Endothelial cell (in vitro differentiated cells): ENCODE results near the gene RAPGEF1. TPM values are rescaled to one million over a fixed set of nuclear protein-coding genes. Genes with fewer than 3 reads are reported as not detected.

Experiments
- DNase-seq: peaks from one replicate; pipeline ENCODE4 v3.0.0; 2021; ENCODE audit warnings: low spot score
- H3K27ac Mint-ChIP-seq: one replicate; pipeline ENCODE4 v1.8.0; 2021; ENCODE audit warnings: mixed read lengths, inconsistent platforms; ENCODE audit not compliant: unreplicated experiment
- H3K27me3 Mint-ChIP-seq: one replicate; pipeline ENCODE4 v1.8.0; 2021; ENCODE audit warnings: mild to moderate bottlenecking, moderate library complexity, mixed read lengths, inconsistent platforms; ENCODE audit not compliant: unreplicated experiment
- H3K36me3 Mint-ChIP-seq: one replicate; pipeline ENCODE4 v1.8.0; 2021; ENCODE audit warnings: mild to moderate bottlenecking, low read depth, mixed read lengths, inconsistent platforms; ENCODE audit not compliant: unreplicated experiment
- H3K4me1 Mint-ChIP-seq: one replicate; pipeline ENCODE4 v1.8.0; 2021; ENCODE audit warnings: mild to moderate bottlenecking, mixed read lengths, inconsistent platforms; ENCODE audit not compliant: unreplicated experiment
- H3K4me3 Mint-ChIP-seq: one replicate; pipeline ENCODE4 v1.8.0; 2021; ENCODE audit warnings: mild to moderate bottlenecking, mixed read lengths, inconsistent platforms; ENCODE audit not compliant: unreplicated experiment
- H3K9me3 Mint-ChIP-seq: one replicate; pipeline ENCODE4 v1.8.0; 2021; ENCODE audit warnings: mixed read lengths, inconsistent platforms; ENCODE audit not compliant: unreplicated experiment
- total RNA-seq: library from RNA; stranded (reverse); fragmentation: NEBNext Ultra II Directional; extraction: Animal tissue kit (Norgen Biotek cat#: 25700); gene quantifications from one replicate; pipeline ENCODE4 v1.2.1, GENCODE V29; 2021; ENCODE audit not compliant: unreplicated experiment
- TF ChIP-seq, protein P1 (sequence below): fragments of 200-600 bp; sonication (generic); IDR thresholded peaks from one replicate; pipeline ENCODE4 v1.5.0; 2021; ENCODE audit warnings: antibody characterized with exemption; ENCODE audit not compliant: unreplicated experiment

The RAPGEF1 gene
- total RNA-seq, 1 donor from 2014 or later, result 226 TPM

DNA sequence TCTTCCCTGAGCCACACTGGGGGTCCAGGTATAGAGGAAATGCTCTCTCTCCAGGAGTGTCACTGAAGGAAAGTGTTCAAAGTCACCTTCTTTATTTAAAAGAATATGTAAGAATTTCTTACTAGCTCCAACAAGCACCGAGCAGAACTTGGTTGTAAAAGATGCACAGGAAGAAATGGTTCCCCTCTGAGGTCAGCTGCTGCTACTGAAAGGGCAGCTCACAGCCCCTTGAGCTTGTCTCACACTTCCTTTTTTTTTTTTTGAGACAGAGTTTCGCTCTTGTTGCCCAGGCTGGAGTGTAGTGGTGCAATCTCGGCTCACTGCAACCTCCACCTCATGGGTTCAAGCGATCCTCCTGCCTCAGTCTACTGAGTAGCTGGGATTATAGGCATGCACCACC, 117.4 kb downstream of the RAPGEF1 start:
- peaks cover 12% of the 10 kb centered on the region for H3K4me1 Mint-ChIP-seq
- peaks cover 4% of the 10 kb centered on the region for H3K27me3 Mint-ChIP-seq
- no peak for DNase-seq
- no peak overlapping the region for H3K27ac Mint-ChIP-seq
- TF ChIP-seq, protein P1, sequence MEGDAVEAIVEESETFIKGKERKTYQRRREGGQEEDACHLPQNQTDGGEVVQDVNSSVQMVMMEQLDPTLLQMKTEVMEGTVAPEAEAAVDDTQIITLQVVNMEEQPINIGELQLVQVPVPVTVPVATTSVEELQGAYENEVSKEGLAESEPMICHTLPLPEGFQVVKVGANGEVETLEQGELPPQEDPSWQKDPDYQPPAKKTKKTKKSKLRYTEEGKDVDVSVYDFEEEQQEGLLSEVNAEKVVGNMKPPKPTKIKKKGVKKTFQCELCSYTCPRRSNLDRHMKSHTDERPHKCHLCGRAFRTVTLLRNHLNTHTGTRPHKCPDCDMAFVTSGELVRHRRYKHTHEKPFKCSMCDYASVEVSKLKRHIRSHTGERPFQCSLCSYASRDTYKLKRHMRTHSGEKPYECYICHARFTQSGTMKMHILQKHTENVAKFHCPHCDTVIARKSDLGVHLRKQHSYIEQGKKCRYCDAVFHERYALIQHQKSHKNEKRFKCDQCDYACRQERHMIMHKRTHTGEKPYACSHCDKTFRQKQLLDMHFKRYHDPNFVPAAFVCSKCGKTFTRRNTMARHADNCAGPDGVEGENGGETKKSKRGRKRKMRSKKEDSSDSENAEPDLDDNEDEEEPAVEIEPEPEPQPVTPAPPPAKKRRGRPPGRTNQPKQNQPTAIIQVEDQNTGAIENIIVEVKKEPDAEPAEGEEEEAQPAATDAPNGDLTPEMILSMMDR, result no peak
- H3K9me3 Mint-ChIP-seq, result no peaks in the 10 kb centered on the region
- peaks cover 60% of the 10 kb centered on the region for H3K36me3 Mint-ChIP-seq
- H3K4me3 Mint-ChIP-seq, result no peak overlapping the region

DNA sequence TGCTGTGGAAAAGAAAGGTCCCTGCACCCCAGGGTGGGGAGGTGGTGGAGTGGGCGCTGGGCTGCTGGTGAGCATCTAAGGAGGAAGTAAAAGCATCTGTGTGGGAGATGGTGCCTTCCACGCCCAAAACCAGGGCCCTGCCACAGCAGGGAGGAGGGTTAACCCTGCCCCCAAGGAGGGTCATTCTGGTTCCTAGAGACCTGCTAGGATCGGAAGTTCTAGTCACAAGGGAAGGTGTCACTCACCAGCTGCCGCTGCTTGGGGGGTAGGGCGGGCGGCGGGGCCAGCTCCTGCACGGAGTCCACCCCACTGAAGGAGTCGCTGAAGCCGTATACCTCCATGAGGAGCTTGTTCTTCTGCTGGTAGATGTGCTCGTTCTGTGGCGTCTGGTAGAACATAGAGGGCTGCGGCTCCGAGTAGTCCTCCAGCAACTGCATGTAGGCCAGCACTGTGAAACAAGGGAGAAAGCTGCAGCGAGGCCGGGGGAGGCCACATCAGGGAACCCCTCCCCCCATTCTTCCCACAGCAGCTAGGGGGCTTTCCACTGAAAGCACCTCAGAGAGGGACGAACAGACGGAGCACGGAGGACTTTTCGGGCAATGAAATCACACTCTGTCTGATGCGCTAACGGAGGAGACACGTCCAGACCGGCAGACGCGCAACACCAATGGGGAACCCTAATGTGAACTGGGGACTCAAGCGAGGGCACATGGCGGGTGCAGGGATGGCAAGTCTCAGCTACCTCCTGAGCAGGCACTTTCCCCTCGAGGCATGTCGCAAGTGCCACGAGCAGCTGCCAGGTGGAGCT, 118.1 kb downstream of the RAPGEF1 start:
- TF ChIP-seq, protein P1, result no peak
- Mint-ChIP-seq H3K36me3 (peaks cover 62% of the 10 kb centered on the region), H3K27ac (peak overlapping the region; percentile 8)

DNA sequence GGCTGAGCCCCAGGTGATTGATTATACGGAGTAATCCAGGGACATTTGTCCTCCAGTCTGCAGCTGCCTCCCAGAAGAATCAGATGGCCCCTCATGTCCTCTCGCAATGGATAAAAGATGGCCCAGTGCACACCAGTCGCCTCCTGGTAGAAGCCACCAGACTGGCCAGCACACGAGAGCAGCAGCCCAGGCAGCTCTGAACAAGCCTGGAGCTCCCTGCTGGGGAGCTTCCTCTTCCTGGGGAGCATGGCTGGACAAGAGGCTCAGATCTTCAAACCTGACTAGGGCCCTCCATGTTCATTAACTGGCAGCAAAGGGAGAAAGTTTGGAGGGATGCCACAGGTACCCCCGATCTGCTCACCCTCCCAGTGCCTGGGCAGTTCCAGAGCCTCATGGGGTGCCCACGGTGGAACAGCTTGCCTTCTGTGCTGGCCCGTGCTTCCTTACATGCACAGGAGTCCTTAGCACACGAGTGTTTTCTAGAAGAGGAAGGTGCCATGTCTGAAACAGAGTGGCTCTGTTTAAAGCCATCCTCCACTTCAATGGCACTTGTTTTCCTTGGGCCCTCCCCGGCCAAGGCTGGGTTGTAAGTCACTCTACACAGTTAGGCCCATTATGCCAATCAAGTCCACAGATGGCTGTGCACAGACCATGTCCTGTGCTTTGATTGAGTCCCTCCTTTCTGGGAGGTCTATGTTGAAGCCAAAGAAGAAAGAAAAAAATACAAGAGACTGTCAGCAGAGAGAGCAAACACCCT, 118.9 kb downstream of the RAPGEF1 start:
- peaks cover 69% of the 10 kb centered on the region for H3K36me3 Mint-ChIP-seq
- TF ChIP-seq, protein P1, result no peak
- H3K4me1 Mint-ChIP-seq, result peaks cover 8% of the 10 kb centered on the region
- no peak for DNase-seq
- H3K9me3 Mint-ChIP-seq, result no peaks in the 10 kb centered on the region
- peak overlapping the region; percentile 60 for H3K4me3 Mint-ChIP-seq
- peak overlapping the region; percentile 8 for H3K27ac Mint-ChIP-seq
- peaks cover 6% of the 10 kb centered on the region for H3K27me3 Mint-ChIP-seq

More for the DNA sequence above, 118.1 kb downstream of the RAPGEF1 start:
- Mint-ChIP-seq H3K4me3 (peak overlapping the region; percentile 60), H3K9me3 (no peaks in the 10 kb centered on the region), H3K4me1 (peaks cover 8% of the 10 kb centered on the region), H3K27me3 (peaks cover 4% of the 10 kb centered on the region)
- no peak for DNase-seq

DNA sequence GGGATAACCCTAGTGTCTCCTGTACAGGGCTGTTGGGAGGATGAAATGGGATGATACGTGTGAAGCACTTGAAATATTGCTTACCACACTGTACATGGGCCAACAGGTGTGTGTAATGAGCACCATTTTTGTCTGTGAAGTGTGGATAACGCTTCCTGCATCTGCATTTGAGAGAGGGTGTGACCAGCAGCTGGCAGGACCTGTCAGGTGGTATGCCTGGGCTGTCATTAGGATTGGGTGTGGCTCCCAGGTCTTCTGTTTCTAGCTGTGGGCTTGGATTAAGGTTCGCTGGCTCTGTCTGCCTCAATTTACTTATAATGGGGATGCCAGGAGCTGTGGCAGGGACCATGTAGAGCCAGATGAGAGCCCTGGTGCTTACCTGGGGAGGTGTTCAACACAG, 120.2 kb downstream of the RAPGEF1 start:
- TF ChIP-seq, protein P1, result no peak
- Mint-ChIP-seq H3K36me3 (peaks cover 69% of the 10 kb centered on the region), H3K4me1 (peaks cover 8% of the 10 kb centered on the region), H3K4me3 (no peak overlapping the region), H3K9me3 (no peaks in the 10 kb centered on the region), H3K27me3 (peaks cover 11% of the 10 kb centered on the region), H3K27ac (no peak overlapping the region)
- no peak for DNase-seq

DNA sequence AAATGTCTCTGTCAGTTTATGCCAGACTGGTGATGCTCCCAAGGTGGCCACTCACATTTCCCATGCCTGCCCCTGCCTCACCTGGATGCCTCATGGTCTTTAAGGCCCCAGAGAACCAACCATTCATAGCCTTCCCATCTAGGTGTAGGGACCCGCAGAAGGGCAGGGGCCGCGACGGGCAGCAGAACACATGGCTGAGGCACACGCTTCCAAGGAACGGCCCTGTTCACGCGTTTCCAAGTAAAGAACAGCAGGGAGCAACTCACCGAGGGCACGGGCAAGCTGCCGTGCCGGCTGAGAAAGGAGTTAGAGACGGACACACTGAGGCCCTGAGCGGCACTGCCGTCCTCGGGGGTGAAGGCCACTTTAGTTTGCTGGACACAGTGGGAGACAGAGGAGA, 121.1 kb downstream of the RAPGEF1 start:
- peaks cover 63% of the 10 kb centered on the region for H3K36me3 Mint-ChIP-seq

More for the DNA sequence above, 121.1 kb downstream of the RAPGEF1 start:
- Mint-ChIP-seq H3K4me3 (peak overlapping the region; percentile 53), H3K27ac (no peak overlapping the region), H3K27me3 (peaks cover 11% of the 10 kb centered on the region), H3K9me3 (no peaks in the 10 kb centered on the region), H3K4me1 (peaks cover 8% of the 10 kb centered on the region)
- TF ChIP-seq, protein P1, result no peak
- DNase-seq, result no peak
